Adrenal gland (tissue), 12 donors: ENCODE data around the gene RBM39. TPM values are rescaled to one million over a fixed set of nuclear protein-coding genes. Genes with fewer than 3 reads are reported as not detected.

ENCODE experiments used
- DNase-seq, 7 donors: peaks; one replicate each; pipeline ENCODE4 v3.0.0-alpha.2; 2019 to 2020
- H3K27ac ChIP-seq, 5 donors: fragments of 200-600 bp; sonication (generic) in 4 of 5; 1 replicate in 3 of 5; 2 replicates in 2 of 5; pipeline versions ENCODE4 v1.5.1 to v1.8.0; 2016 to 2020; ENCODE audit warnings: mild to moderate bottlenecking in 1 of 5
- H3K27me3 ChIP-seq: fragments of 200-600 bp; 2 replicates; pipeline ENCODE4 v1.8.0; 2021
- H3K36me3 ChIP-seq, 2 donors: fragments of 200-600 bp; replicated peaks in 1 of 2; 1 replicate in 1 of 2; 2 replicates in 1 of 2; pipeline versions ENCODE4 v1.5.1 to v1.8.0; 2018 to 2022
- H3K4me1 ChIP-seq, 2 donors: fragments of 200-600 bp; replicated peaks in 1 of 2; 1 replicate in 1 of 2; 2 replicates in 1 of 2; pipeline versions ENCODE4 v1.5.1 to v1.8.0; 2018 to 2021
- H3K4me3 ChIP-seq, 4 donors: fragments of 200-600 bp; sonication (generic) in 3 of 4; one replicate each; pipeline ENCODE4 v1.5.1; 2016 to 2018
- H3K9me3 ChIP-seq, 3 donors: fragments of 200-600 bp; sonication (generic) in 1 of 3; replicated peaks in 1 of 3; 1 replicate in 2 of 3; 2 replicates in 1 of 3; pipeline versions ENCODE4 v1.5.1 to v1.8.0; 2016 to 2021
- POLR2A ChIP-seq, 2 donors: fragments of 450-650 bp; IDR thresholded peaks; one replicate each; pipeline ENCODE4 v1.6.1; 2017; ENCODE audit warnings: antibody characterized with exemption in 2 of 2, mild to moderate bottlenecking in 2 of 2, moderate library complexity in 1 of 2
- WGBS, 4 donors: extraction: QIAGEN DNeasy Blood & Tissue Kit in 2 of 4; methylation state at CpG; one replicate each; pipeline versions ENCODE4 v1.1.5 to v1.1.7; 2013 to 2017; 5-methylcytosine and 5-hydroxymethylcytosine counted together
- intact Hi-C, 2 donors: fragments of 100-400 bp; cut with DNase I; formaldehyde crosslinking; loops; one replicate each; pipeline versions ENCODE4 v1.14.1 to v1.15.0; 2022 to 2023
- polyA plus RNA-seq, 3 donors: library from polyadenylated mRNA; stranded (reverse); fragments of 200-250 nt in 2 of 3; fragments of 350-450 nt in 1 of 3; fragmentation: Illumina TruSeq in 1 of 3; extraction: RNeasy Lipid Tissue Mini Kit (QIAGEN cat#74804) in 1 of 3; gene quantifications; one replicate each; pipeline ENCODE4 v1.2.3, GENCODE V29; 2013 to 2014
- total RNA-seq, 9 donors: library from RNA; depleted of rRNA in 4 of 9; stranded (reverse); fragments of >200 nt in 4 of 9; fragments of 120-200 nt in 1 of 9; fragmentation: NEBNext Ultra II Directional in 1 of 9; extraction: Animal tissue kit (Norgen Biotek cat#: 25700) in 1 of 9; gene quantifications; one replicate each; pipeline versions ENCODE4 v1.1.0 to v1.2.4, GENCODE V29; 2013 to 2023
- TF ChIP-seq, protein P1 (sequence below), 6 experiments: fragments of 450-650 bp in 4 of 6; fragments of 200-600 bp in 2 of 6; sonication (generic) in 1 of 6; IDR thresholded peaks; 1 replicate in 5 of 6; 2 replicates in 1 of 6; pipeline versions ENCODE4 v1.5.1 to v1.8.0; 2016 to 2021; ENCODE audit warnings: antibody characterized with exemption in 6 of 6, mild to moderate bottlenecking in 2 of 6, moderate library complexity in 1 of 6
- donor health status: healthy with polysubstance abuse.
- donor health status: Bipolar disorder and iron deficiency.
- donor health status: DM: yes; HTN: yes; CAD: no.
- donor health status: DM: no; HTN: no; CAD: no.
- donor health status: DM: no; HTN: no; CAD: no.
- donor health status: DM: yes; HTN: yes; CAD: no.

RBM39 gene
- total and polyA plus RNA-seq, 12 donors, result 111 to 714 (median 267) TPM

DNA sequence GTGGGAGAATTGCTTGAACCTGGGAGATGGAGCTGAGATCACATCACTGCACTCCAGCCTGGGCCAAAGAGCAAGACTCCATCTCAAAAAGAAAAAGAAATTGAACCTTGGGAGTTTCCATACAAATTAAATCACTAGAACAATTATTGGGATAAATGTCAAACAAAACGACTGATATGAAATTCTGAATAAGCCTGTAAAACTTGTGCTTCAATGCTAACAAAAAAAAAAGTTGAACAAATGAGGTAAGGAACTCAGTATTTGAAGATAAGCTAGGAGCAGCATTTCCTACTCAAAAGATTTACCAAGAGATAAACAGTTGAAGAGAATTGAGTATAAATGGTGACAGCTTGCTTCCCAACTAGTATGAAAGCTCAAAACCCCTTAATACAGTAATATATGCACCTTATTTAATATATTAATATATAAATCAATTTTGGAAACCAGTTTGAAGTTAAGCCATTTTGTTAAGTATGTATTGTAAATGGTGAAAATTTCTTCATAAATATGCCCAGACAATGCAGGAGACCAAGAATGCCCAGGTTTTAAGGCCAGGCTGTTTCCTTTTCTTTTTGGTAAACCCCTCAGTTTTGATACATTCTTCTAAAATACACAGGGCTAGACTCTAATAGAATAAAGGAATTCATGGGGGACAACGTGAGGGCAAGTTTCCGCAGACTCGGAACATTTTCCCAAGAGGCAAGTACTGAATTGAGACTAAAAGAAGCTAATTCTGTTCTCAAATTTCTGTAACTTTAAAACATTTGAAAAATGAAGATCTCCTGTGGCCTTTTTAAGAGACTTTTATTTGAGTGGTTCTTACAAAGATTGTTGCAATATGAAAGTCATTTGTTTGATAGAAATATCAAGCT lies 39.0 kb downstream of the RBM39 start:
- 65 to 73% (median 70%) methylated on average over 4 of the region's 4 CpGs for WGBS, 4 donors
- Histone ChIP-seq H3K9me3 (no peaks in the 10 kb centered on the region), H3K27ac (peak overlapping the region in 1 of 5 donors; percentile 3), H3K27me3 (no peaks in the 10 kb centered on the region), H3K36me3 (peaks cover 0 to 70% of the 10 kb centered on the region in 2 donors), H3K4me1 (peaks cover 6 to 46% of the 10 kb centered on the region in 2 donors), H3K4me3 (no peak overlapping the region)
- no peak for DNase-seq
- no peak for TF ChIP-seq POLR2A (IDR thresholded peaks at IDR 0.05)
- TF ChIP-seq, protein P1, sequence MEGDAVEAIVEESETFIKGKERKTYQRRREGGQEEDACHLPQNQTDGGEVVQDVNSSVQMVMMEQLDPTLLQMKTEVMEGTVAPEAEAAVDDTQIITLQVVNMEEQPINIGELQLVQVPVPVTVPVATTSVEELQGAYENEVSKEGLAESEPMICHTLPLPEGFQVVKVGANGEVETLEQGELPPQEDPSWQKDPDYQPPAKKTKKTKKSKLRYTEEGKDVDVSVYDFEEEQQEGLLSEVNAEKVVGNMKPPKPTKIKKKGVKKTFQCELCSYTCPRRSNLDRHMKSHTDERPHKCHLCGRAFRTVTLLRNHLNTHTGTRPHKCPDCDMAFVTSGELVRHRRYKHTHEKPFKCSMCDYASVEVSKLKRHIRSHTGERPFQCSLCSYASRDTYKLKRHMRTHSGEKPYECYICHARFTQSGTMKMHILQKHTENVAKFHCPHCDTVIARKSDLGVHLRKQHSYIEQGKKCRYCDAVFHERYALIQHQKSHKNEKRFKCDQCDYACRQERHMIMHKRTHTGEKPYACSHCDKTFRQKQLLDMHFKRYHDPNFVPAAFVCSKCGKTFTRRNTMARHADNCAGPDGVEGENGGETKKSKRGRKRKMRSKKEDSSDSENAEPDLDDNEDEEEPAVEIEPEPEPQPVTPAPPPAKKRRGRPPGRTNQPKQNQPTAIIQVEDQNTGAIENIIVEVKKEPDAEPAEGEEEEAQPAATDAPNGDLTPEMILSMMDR (IDR thresholded peaks at IDR 0.05), result no peak
- intact Hi-C loops, result no loop called here

DNA sequence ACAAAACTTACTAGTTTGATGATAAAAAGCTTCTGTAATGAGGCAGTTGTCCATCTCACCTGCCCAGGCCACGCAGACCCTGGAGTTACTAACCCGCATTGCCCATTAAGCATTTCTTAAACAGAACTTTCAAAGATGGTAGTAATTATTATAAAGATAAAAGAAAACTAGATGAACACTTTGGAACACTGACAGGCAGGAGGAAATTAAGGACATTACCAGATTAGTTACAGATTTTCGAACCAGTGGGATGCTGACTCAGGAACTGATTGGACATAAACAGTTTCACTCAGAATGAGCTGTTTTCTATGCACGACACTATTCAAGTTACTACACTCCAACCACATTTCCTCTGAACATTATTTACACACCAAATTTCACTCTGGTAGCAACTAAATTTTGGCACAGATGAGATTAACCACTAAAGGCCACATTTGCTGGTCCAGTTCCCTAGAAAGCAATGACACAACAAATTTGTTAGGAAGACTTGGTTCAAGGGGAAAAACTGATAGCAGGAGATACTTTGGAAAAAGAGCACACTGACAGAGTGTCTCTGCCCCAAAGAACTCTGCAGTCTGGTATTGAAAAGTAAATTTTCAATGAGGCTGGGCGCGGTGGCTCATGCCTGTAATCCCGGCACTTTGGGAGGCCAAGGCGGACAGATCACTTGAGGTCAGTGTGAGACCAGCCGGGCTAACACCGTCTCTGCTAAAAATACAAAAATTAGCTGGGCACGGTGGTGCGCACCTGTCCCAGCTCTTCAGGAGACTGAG lies 39.8 kb downstream of the RBM39 start:
- Histone ChIP-seq H3K36me3 (peaks cover 0 to 62% of the 10 kb centered on the region in 2 donors), H3K27ac (peak overlapping the region in 1 of 5 donors; percentile 3)
- intact Hi-C loops, result no loop called here

DNA sequence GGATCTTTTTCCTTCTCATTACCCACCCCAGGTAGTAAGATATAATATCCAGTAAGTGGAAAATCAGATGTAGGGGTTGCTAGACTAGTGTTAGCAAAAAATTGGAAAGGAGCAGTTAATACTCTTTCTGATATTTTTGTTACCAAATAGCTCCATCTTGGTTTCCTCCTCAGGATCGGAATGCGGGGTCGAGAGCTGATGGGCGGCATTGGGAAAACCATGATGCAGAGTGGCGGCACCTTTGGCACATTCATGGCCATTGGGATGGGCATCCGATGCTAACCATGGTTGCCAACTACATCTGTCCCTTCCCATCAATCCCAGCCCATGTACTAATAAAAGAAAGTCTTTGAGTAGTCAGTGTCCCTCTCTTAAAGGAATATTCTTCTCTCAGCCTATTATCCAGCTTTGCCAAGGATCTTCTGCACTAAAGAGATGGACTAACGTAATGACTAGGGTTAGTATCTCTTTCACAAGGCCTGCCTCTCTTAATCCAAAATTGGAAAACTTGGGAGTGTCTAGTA lies 41.4 kb downstream of the RBM39 start:
- no peak overlapping the region for H3K27ac ChIP-seq
- no peak for DNase-seq
- intact Hi-C loops, result no loop called here

More for the DNA sequence above, 39.8 kb downstream of the RBM39 start:
- WGBS, 4 donors, result 78 to 82% (median 80%) methylated on average over 12 of the region's 12 CpGs
- peaks cover 10 to 48% of the 10 kb centered on the region in 2 donors for H3K4me1 ChIP-seq
- DNase-seq, result no peak
- no peaks in the 10 kb centered on the region for H3K9me3 ChIP-seq
- no peak overlapping the region for H3K4me3 ChIP-seq
- no peak for TF ChIP-seq POLR2A (IDR thresholded peaks at IDR 0.05)
- TF ChIP-seq, protein P1 (IDR thresholded peaks at IDR 0.05), result no peak
- H3K27me3 ChIP-seq, result no peaks in the 10 kb centered on the region

More for the DNA sequence above, 41.4 kb downstream of the RBM39 start:
- Histone ChIP-seq H3K4me1 (peaks cover 10 to 49% of the 10 kb centered on the region in 2 donors), H3K27me3 (no peaks in the 10 kb centered on the region), H3K9me3 (no peaks in the 10 kb centered on the region), H3K4me3 (no peak overlapping the region), H3K36me3 (peaks cover 0 to 46% of the 10 kb centered on the region in 2 donors)
- TF ChIP-seq, protein P1 (IDR thresholded peaks at IDR 0.05), result no peak
- TF ChIP-seq POLR2A (IDR thresholded peaks at IDR 0.05), result no peak
- WGBS, 4 donors, result 85 to 88% (median 87%) methylated on average over 7 of the region's 7 CpGs
